Activated CD4-positive, CD25-positive, alpha-beta regulatory T cell treated with anti-CD3 and anti-CD28 coated beads, Interleukin-2, amount 50 U/mL, for 16 hours (primary cell): ENCODE results near the gene FAM72B.
"Not testable (repeated sequence)": the region's sequence is repeated elsewhere in the genome, so short reads cannot be mapped to it uniquely, and the experiment has no call there.

ENCODE experiments used
- DNase-seq: peaks from one replicate; pipeline ENCODE4 v3.0.0-alpha.2; 2020; ENCODE audit warnings: low read depth, low spot score

The FAM72B gene

DNA sequence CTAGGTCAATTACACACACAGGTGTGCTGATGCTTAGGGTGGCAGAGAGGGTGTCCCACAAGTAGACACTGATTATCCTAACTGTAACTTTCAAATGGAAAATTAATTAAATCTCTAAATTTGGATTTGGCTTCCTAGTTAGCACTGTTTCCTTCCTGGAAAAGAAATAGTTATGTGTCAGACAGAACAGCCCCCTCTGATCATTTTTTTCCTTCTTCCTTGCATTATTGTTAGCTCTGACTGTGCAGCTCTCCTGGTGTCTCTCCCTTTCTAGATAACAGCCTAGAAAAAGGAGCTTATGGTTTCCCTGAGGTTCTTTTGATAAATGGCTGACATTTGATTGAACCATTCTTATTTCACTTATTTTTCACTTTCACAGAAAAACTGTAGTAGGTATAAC lies 31.4 kb downstream of the FAM72B start:
- not testable (repeated sequence) for DNase-seq

DNA sequence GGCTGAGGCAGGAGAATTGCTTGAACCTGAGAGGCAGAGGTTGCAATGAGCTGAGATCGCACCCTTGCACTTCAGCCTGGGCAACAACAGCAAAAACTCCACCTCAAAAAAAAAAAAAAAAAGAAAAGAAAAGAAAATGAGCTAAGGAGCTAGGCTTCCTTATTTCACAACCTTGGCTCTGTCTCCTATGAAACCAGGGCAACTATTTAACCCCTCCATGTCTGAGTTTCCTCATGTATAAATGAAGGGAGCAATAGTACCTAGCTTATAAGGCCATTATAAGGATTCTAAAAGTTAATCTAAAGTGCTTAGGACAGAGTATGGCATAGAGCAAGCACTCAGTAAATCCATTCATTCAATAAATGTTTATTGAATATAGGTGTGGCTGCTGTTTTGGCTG lies 32.8 kb downstream of the FAM72B start:
- not testable (repeated sequence) for DNase-seq

DNA sequence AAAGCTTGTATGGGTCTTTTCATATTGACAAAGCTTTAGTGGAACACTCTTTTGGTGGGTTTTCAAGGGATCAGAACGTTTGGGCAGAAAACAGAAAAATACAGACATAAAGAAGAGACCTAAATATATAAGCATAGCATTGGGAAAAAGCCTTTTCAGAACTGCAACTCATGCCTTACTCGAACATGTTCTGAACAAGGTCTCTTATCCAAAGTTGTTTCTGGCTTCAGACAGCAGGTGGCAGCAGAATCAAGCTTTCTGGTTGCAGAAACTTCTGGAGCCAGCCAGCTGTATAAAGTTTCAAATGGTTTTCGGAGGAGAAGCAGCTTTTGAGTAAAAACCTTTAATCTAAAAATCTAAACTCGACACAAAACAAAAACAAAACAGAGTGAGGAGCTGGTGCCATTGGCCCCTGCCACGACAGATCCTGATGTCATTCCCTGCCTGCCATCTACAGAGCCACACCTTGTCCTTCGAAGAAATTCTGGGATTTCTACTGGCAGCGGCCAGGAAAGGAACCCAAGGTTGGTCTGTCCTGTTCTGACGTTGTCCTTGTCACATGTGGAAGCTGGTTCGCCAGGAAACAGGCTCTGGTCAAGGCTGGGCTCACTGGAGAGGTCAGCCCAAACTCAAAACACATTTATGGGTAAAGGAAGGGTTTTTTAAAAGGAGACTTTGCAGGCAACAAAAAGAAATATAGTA lies 35.5 kb downstream of the FAM72B start:
- not testable (repeated sequence) for DNase-seq

DNA sequence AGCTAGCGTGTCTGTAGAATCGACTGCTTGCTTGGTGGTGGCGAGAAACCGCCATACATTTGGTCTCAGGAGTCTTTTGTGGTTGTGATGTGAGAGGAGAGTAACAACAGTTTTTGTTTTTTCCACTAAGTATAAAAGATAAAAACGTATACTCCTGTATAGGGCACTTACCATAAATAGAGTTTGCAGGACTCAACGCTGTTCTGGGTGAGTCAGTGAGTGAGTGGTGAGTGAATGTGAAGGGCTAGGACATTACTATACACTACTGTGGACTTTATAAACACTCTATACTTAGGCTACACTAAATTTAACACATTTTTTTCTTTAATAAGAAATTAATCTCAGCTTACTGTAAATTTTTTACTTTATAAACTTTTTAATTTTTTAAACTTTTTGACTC lies 43.7 kb downstream of the FAM72B start:
- DNase-seq, result not testable (repeated sequence)

DNA sequence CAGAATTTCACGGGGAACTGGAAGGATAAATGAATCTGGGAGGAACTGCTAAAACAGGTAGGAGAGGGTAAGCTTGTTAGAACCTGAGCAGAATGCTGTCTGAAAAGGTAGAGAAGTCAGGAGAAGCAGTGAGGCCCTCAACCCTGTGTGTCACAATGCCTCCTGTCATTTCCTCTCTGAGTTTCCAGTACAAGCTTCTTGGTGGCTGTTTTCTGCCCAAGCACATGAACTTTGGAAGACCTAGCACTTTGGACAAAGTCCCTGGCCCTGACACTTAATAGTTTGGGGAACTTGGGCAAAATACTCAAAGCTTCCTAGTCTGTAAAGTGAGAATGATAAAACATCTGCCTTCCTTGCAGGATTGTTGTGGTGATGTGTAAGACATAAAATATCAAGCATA lies 52.6 kb downstream of the FAM72B start:
- not testable (repeated sequence) for DNase-seq

DNA sequence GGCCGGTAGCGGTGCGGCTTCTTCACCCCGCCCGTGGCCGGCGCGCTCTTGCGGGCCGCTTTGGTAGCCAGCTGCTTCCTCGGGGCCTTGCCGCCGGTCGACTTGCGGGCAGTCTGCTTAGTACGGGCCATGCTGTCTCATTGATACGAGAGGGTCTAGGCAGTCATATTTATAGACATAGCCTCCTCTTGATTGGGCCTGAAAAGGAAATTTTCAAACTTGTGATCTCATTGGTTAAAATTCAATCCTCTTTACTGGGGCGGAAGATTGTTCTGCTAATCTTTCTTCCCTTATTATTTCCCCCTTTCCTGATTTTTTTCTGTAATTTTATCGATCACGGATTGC lies 65.7 kb downstream of the FAM72B start:
- DNase-seq, result not testable (repeated sequence)
